Fibroblast of gingiva (primary cell): ENCODE results near the gene FAM20C.
"Not testable (repeated sequence)": the region's sequence is repeated elsewhere in the genome, so short reads cannot be mapped to it uniquely, and the experiment has no call there.

Experiments
- DNase-seq: peaks from one replicate; pipeline ENCODE4 v3.0.0-alpha.2; 2011; ENCODE audit warnings: low read depth

The FAM20C gene

GRCh38 chr7:192701-193480, 520 bp downstream of the FAM20C start:
- DNase-seq, result no peak

- DNase-seq, result no peak
These were observed 1.3 kb downstream of the FAM20C start for GRCh38 chr7:193481-194251.

- no peak for DNase-seq
These were observed 2.1 kb downstream of the FAM20C start for GRCh38 chr7:194252-195009.

GRCh38 chr7:195010-195829, 2.8 kb downstream of the FAM20C start:
- peak; percentile 64 for DNase-seq

GRCh38 chr7:195830-196128, 3.4 kb downstream of the FAM20C start:
- DNase-seq, result no peak

- no peak for DNase-seq
These were observed 3.9 kb downstream of the FAM20C start for GRCh38 chr7:196283-196682.

- DNase-seq, result no peak
These were observed 4.5 kb downstream of the FAM20C start for GRCh38 chr7:196778-197321.

GRCh38 chr7:197413-198335, 5.3 kb downstream of the FAM20C start:
- DNase-seq, result no peak

GRCh38 chr7:199483-200249, 7.3 kb downstream of the FAM20C start:
- DNase-seq, result no peak

- no peak for DNase-seq
These were observed 7.9 kb downstream of the FAM20C start for GRCh38 chr7:200290-200689.

- no peak for DNase-seq
These were observed 8.3 kb downstream of the FAM20C start for GRCh38 chr7:200704-201103.

- DNase-seq, result no peak
These were observed 12.0 kb downstream of the FAM20C start for GRCh38 chr7:204326-204725.

GRCh38 chr7:205115-206010, 13.0 kb downstream of the FAM20C start:
- DNase-seq, result no peak

- not testable (repeated sequence) for DNase-seq
These were observed 14.0 kb downstream of the FAM20C start for GRCh38 chr7:206351-206750.

GRCh38 chr7:207418-208129, 15.2 kb downstream of the FAM20C start:
- DNase-seq, result no peak

GRCh38 chr7:208130-208673, 15.8 kb downstream of the FAM20C start:
- DNase-seq, result no peak

GRCh38 chr7:208816-209215, 16.4 kb downstream of the FAM20C start:
- no peak for DNase-seq

- DNase-seq, result no peak
These were observed 17.0 kb downstream of the FAM20C start for GRCh38 chr7:209416-209815.
